GM10847 (cell line): ENCODE results near the gene PGRMC2.

Experiments
- POLR2A ChIP-seq: IDR thresholded peaks from 2 replicates; pipeline ENCODE4 v1.6.1; 2011; ENCODE audit not compliant: insufficient read length; ENCODE audit errors: extremely low read depth

The PGRMC2 gene

DNA sequence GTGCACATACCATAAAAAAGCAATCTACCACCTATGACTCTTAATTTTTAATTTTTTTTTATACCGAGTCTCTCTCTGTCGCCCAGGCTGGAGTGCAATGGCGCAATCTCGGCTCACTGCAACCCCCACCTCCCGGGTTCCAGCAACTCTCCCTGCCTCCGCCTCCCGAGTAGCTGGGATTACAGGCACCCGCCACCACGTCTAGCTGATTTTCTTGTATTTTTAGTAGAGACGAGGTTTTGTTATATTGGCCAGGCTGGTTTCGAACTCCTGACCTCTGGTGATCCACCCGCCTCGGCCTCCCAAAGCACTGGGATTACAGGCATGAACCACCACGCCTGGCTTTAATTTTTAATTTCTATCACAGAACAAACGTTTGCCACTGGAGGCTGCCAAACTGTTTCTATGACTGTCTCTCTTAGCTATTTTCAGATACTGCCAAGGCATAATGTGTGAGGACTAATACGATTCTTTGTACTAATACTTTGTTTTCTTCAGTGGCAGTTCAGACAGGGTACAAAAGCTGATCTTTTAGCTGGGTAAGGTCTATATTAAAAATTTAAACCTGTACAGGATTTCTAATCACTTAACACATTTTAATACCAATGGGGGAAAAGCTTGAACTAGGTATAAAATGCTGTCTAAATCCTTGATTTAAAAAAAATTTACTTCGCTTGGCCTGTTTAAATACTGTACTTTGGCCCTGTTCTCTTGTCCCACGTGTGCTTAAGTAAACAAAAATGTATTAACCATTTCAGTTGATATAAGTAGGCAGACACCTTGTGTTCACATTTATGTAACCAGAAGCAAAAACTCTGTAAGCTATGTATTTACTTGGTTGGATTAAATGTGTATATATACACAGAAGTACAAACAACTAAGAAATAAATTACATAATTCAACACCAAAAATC is 2.3 kb downstream of the PGRMC2 start:
- TF ChIP-seq POLR2A, result no peak

DNA sequence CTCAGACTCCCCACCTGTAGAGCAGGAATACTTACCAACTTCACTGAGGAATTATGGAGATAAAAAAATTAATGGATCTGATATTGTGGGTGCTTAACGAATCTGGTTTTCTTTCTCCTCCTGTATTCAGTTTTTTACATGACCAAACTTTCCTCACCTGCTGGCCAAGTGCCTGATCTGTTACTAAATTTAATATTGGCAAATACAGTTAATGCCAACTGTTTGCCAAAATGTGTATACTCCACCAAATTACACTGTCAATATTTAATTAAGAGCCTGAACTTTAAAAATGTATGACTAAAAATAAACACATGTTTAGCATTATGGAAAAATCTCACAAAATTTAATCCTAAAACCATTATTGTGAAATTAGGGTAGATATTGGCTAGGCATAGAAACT is 3.3 kb downstream of the PGRMC2 start:
- no peak for TF ChIP-seq POLR2A

DNA sequence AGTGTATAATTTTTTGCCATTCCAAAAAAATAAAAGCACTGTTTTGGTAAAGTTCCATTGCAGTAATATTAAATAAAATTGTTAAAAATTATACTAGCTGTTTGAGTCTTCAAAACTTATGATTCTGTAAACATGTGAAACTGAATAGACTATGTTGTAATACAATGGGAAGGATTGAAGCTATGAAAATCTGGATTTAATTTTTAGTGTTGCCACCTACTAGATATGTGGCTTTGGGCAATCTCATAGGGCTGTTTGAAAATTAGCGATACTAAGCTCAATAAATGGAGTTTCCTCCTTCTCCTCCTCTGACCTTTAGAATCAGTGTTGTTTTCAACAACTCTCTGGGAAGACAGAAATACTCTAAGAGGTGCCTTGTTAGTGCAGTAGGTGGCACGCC is 4.5 kb downstream of the PGRMC2 start:
- TF ChIP-seq POLR2A, result no peak

DNA sequence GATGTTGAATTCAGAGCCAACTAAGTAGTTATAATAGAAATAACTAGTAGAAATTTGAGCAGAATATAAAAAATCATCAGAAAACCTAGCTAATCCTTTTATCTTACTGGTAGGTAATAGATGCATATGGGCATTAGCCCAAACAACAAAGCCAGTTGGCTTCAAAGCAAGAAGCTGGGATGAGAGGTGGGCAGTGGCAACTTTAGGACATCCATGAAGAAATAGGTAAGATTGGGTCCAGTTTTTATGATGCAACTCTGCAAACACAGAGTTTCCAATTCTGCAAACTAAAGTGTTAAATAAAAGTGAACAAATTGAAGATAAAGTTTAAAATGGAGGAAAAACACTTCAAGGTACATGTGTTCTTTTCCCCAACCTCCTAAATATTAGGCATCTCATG is 5.1 kb downstream of the PGRMC2 start:
- no peak for TF ChIP-seq POLR2A

DNA sequence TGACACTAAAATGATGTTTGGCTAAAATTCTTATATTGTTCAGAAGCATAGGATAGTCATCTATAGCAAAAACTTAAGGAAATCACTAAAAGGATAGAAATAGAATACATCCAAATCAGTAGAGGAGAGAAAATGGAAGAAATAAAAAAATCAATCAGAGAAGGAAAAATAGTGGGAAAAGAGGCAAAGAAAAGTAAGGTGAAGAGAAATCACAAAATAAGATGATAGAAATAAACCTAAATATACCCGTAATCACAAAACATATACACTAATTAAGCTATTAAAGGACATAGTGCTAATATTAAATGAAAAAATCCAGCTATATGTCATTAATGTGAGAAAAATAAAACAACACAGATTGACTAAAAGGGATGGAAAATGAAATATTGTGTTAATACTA is 6.3 kb downstream of the PGRMC2 start:
- no peak for TF ChIP-seq POLR2A

DNA sequence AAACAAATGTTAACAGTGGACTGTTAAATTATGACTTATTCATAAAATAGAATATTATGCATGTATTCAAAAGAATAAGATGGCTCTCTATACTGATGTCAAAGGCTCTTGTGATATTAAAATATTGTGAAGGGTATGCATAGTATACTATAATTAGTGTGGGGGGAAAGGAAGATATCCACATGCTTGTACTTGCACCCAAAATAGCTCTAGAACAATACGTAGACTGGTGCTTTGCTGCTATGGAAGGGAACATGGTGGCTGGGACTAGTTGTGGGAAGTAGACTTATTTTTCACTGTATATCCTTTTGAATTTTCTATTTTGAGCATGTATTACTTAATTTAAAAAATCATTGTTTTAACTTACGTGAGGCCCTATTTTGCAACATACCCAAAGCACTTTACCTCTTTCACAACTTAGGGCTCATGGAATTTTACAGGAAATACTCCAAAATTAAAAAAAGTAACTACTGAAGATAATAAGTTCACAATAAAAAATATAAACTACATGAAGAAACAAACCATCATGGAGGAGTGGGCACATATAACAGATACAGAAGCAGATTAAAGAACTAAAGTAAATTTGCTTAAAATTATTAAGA is 7.9 kb downstream of the PGRMC2 start:
- TF ChIP-seq POLR2A, result no peak

DNA sequence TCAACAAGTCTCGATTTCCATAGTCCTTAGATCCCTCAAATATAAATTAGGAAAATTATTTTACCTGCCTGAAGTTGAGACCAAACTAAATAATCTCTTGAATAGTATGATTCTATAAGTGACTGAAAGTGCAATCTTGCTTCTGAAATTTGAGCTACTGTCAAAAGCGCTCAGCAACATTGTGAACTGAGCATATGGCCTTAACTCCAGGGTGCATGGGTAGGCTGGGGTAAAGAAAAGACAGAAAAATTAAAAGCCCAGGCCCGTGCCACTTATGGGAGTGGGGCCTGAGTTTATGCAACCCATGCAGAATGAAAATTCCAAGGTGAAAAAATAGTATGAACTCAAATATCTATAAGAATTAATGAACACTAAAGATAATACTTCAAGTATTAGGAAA is 9.8 kb downstream of the PGRMC2 start:
- no peak for TF ChIP-seq POLR2A

DNA sequence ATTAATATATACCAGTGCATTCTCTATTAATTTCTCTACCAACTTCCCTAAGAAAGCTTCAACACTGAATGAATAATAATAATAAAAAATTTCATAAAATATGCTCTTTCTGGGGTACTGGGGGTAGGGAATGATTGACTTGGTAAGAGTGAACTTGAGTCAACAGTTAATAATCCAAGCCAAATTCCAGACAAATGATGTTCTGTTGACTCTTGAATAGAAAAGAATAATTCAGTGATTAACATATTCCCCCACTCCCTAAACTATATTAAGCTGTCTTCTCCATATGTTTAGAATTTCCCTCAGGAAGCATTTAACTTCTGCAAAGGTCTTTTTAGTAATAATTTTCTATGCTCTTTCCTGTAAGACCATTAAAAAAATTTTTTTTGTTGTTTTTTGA is 12.3 kb downstream of the PGRMC2 start:
- TF ChIP-seq POLR2A, result no peak

DNA sequence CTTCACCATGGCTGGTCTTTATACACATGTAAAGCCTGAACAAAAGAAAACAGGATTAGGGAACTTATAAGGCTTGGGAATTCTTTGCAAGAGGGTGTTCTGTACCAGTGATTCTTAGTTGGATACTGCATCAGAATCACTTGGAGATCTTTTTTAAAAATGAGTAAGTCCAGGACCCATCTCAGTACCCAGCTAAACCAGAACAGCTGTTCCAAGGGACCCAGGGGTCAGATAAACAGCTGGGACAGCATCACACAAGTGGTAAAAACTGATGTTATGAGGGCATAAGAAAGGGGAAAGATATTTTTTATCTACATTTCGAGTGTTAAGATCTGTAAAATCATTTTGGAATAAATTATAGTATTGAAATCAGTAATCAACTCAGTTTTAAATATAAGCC is 16.1 kb downstream of the PGRMC2 start:
- TF ChIP-seq POLR2A, result no peak

DNA sequence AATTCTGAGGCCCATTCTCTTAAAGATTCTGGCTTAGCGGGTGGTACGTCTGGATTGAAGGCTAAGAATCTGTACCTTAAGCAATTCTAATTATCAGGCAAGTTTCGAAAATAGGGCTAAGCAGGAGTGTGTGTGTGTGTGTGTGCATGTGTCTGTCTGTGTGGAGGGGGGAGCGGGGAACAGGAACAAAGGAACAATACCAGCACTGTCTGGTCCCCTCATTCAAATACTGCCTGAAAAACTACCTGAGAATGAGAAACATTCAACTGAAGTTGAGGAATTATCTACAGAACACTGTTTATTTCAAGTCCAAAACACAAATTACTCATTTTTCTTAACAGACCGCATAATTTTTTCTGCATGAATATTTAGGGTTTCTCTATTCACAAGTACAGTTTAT is 18.6 kb downstream of the PGRMC2 start:
- TF ChIP-seq POLR2A, result no peak

DNA sequence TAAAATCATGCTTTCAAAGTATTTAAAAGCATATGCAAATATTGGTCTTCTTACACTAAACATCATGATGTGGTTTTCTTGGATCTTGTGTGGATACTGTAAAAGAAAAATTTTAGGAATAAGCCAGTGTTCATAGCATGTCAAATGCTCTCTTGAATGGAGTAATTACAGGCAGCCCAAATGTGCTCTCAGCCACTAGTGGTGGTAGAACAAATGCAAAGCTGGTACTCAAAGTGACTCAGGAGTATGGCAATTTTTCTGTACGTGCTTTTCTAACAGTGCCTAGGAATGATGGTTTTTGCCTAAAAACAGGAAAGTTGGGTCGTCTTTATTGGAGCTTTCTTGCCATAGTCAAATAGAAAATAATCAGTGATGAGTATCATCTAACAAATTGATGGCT is 19.9 kb downstream of the PGRMC2 start:
- TF ChIP-seq POLR2A, result no peak

DNA sequence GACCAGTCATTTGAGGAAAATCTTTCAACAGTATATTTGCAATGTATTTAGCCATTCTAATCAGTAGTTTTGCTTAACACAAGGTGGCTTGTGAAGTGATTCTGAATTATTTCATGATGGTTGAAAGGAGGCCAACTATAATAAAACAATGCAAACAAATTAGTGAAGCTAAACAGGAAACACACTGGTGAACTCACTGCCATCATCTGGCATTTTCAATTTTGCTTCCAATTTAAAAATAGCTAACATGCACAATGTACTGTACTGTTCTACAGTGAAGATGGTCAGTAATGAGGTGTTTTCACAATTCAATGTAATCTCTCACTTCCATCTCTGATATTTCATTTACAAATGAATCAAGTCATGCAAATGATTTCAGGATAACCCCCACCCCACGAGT is 31.1 kb downstream of the PGRMC2 start:
- TF ChIP-seq POLR2A, result no peak

DNA sequence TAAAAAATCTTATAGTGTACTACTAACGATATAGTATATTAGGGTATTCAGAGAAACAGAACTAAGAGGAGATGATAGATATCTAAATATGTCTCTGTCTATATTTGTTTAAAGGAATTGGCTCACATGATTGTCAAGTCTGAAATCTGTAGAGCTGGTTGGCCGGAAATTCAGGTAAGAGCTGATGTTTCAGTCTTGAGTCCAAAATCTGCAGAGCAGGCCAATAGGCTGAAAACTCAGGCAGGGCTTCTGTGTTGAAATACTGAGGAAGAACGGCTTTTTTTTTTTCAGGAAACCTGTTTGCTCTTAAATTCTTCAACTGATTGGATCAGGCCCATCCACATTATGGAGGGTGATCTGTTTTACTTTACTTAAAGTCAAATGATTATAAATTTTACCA is 31.7 kb downstream of the PGRMC2 start:
- TF ChIP-seq POLR2A, result no peak

DNA sequence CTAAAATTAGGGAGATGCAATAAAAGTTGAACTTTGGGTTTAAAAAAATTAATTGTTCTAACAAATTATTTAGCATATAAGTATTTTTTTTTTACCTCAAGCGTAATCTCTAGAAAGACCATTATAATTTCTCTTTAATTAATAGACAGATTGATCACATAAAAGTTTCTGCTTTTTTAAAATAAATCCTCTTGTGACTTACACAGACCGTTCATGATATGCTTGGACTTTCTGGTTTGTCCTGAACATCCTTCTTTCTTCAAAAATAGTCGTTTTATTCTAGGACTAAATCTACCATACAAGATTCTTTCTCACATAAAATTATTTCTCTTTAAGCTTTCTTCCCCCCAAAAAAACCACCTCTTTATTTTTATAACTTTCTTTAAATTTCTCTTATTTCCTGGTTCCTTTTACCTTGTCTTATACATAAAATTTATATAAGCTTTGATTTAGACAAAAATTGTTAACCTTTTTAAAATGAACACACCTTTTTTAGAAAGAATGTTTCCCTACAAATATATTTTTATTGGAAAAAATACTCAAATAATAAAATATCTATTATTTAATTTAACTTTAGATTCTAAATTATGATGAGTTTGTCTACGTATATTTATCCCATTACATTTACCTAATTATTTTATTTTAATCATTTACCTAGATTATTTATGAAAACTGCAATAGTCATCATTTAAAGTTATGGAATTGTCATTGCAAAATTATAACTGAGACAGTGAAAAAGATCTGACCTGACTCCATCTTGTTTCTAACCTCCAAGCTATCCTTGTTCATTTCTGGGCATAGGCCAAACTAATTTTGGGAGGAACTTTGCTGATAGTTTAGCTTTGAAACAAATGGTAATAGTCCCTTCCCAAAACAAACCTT is 37.6 kb downstream of the PGRMC2 start:
- no peak for TF ChIP-seq POLR2A

DNA sequence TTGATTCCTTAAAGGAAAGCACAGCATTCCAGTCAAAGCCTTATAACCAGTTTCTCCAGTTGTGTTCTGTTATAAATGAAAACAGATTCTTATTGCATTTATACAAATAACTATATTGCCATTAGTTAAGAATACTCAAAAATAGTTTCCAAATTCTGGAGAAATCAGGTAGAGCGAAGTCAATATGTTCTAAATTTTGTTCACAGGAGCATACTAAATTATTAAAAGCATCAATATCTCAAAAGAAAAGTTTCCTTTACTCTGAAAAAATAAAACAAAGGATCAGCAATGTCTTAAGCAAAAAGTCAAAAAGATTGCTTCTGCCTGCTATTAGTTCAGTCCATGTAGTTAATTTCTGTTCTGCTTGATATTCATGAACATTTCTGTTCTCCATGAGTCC is 39.7 kb downstream of the PGRMC2 start:
- TF ChIP-seq POLR2A, result no peak

DNA sequence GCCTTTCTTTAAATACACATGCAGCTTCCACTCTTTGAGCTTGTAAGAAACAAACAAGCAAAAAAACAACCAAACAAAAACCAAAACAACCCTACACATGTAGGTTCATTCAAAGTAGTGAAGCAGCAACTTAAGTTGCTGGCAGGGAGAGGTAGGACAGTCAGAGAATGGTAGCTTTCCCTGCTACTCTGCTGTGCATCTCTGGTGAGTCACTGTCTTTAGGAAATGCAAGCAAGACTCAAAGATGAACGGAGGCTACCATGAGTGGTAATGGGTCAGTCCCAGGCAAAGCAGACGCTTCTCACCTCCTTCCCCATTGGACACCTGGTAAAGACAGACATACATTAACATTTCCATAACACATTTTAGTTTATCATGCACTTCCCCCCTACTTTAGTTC is 43.2 kb downstream of the PGRMC2 start:
- TF ChIP-seq POLR2A, result no peak
